ENCODE measurements around the gene ABCC1.

- TF ChIP-seq, protein P1, sequence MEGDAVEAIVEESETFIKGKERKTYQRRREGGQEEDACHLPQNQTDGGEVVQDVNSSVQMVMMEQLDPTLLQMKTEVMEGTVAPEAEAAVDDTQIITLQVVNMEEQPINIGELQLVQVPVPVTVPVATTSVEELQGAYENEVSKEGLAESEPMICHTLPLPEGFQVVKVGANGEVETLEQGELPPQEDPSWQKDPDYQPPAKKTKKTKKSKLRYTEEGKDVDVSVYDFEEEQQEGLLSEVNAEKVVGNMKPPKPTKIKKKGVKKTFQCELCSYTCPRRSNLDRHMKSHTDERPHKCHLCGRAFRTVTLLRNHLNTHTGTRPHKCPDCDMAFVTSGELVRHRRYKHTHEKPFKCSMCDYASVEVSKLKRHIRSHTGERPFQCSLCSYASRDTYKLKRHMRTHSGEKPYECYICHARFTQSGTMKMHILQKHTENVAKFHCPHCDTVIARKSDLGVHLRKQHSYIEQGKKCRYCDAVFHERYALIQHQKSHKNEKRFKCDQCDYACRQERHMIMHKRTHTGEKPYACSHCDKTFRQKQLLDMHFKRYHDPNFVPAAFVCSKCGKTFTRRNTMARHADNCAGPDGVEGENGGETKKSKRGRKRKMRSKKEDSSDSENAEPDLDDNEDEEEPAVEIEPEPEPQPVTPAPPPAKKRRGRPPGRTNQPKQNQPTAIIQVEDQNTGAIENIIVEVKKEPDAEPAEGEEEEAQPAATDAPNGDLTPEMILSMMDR (IDR thresholded peaks at IDR 0.05; ENCODE audit: poor library complexity, severe bottlenecking): no peak
- TF ChIP-seq MXI1 (conservative IDR thresholded peaks at IDR 0.05; ENCODE audit: poor library complexity, severe bottlenecking) (no peak), EP300 (conservative IDR thresholded peaks at IDR 0.05; ENCODE audit: poor library complexity, severe bottlenecking) (no peak), TAF1 (IDR thresholded peaks at IDR 0.05; ENCODE audit: low read depth) (no peak), SMC3 (conservative IDR thresholded peaks at IDR 0.05; ENCODE audit: poor library complexity) (no peak), POLR2AphosphoS5 (IDR thresholded peaks at IDR 0.05) (no peak), EZH2 (IDR thresholded peaks at IDR 0.05; ENCODE audit: borderline replicate concordance, insufficient read depth, low read length, poor library complexity, severe bottlenecking) (no peak)
Measured at GRCh38 chr16:16084874-16085273, 135.5 kb downstream of the ABCC1 start.
